H9 (cell line): Measurements from ENCODE around the gene DAB2IP. TPM values are rescaled to one million over a fixed set of nuclear protein-coding genes. Genes with fewer than 3 reads are reported as not detected.

Experiments
- DNase-seq: peaks from one replicate; pipeline ENCODE4 v3.0.0-alpha.2; 2017
- H2AFZ ChIP-seq: one replicate; pipeline ENCODE4 v1.6.1; 2013; ENCODE audit warnings: mild to moderate bottlenecking, low read length, control low read depth, moderate library complexity
- H2AK5ac ChIP-seq: 2 replicates; pipeline ENCODE4 v1.6.1; 2013; ENCODE audit warnings: low read length, control low read depth, mixed read lengths; ENCODE audit not compliant: insufficient read length
- H2BK120ac ChIP-seq: one replicate; pipeline ENCODE4 v1.6.1; 2013; ENCODE audit warnings: low read depth, mild to moderate bottlenecking, low read length, control low read depth, inconsistent platforms; ENCODE audit not compliant: poor library complexity, severe bottlenecking
- H2BK12ac ChIP-seq: 2 replicates; pipeline ENCODE4 v1.6.1; 2013; ENCODE audit warnings: low read length, control low read depth, mixed read lengths, low read depth; ENCODE audit not compliant: insufficient read length
- H2BK15ac ChIP-seq: 2 replicates; pipeline ENCODE4 v1.6.1; 2013; ENCODE audit warnings: low read depth, low read length, control low read depth
- H2BK20ac ChIP-seq: one replicate; pipeline ENCODE4 v1.6.1; 2013; ENCODE audit warnings: low read depth, mild to moderate bottlenecking, low read length, control low read depth, inconsistent platforms; ENCODE audit not compliant: poor library complexity, severe bottlenecking
- H2BK5ac ChIP-seq: 2 replicates; pipeline ENCODE4 v1.6.1; 2013; ENCODE audit warnings: low read length, control low read depth, mixed read lengths; ENCODE audit not compliant: insufficient read length
- H3K14ac ChIP-seq: 2 replicates; pipeline ENCODE4 v1.6.1; 2013; ENCODE audit warnings: low read length, control low read depth; ENCODE audit not compliant: insufficient read depth
- H3K18ac ChIP-seq: 2 replicates; pipeline ENCODE4 v1.6.1; 2013; ENCODE audit warnings: low read depth, mild to moderate bottlenecking, mixed read lengths, low read length, control low read depth; ENCODE audit not compliant: insufficient read length
- H3K23ac ChIP-seq: 2 replicates; pipeline ENCODE4 v1.6.1; 2013; ENCODE audit warnings: low read length, control low read depth, mixed read lengths, low read depth; ENCODE audit not compliant: insufficient read length
- H3K23me2 ChIP-seq: 2 replicates; pipeline ENCODE4 v1.6.1; 2013; ENCODE audit warnings: low read depth, mild to moderate bottlenecking, mixed read lengths, low read length, control low read depth; ENCODE audit not compliant: insufficient read length, poor library complexity, severe bottlenecking
- H3K27ac ChIP-seq: 2 replicates; pipeline ENCODE4 v1.5.1; 2013; ENCODE audit warnings: low read length, control low read depth, mixed read lengths, low read depth; ENCODE audit not compliant: insufficient read length
- H3K27me3 ChIP-seq: 2 replicates; pipeline ENCODE4 v1.6.1; 2013; ENCODE audit warnings: low read length, control low read depth, inconsistent platforms; ENCODE audit not compliant: insufficient read depth
- H3K4ac ChIP-seq: 2 replicates; pipeline ENCODE4 v1.6.1; 2013; ENCODE audit warnings: low read depth, mild to moderate bottlenecking, control low read depth, inconsistent platforms, low read length, moderate library complexity
- H3K4me1 ChIP-seq: 2 replicates; pipeline ENCODE4 v1.6.1; 2013; ENCODE audit warnings: low read length, control low read depth, inconsistent platforms; ENCODE audit not compliant: insufficient read depth
- H3K4me2 ChIP-seq: 2 replicates; pipeline ENCODE4 v1.6.1; 2013; ENCODE audit warnings: low read length, control low read depth, mixed read lengths; ENCODE audit not compliant: insufficient read length, insufficient read depth
- H3K56ac ChIP-seq: 2 replicates; pipeline ENCODE4 v1.6.1; 2013; ENCODE audit warnings: low read depth, mild to moderate bottlenecking, mixed read lengths, low read length, control low read depth; ENCODE audit not compliant: insufficient read length
- H3K79me1 ChIP-seq: 2 replicates; pipeline ENCODE4 v1.6.1; 2013; ENCODE audit warnings: low read depth, mild to moderate bottlenecking, moderate library complexity, low read length, control low read depth, inconsistent platforms; ENCODE audit not compliant: insufficient read depth, poor library complexity, severe bottlenecking
- H3K79me2 ChIP-seq: 2 replicates; pipeline ENCODE4 v1.6.1; 2013; ENCODE audit warnings: low read length, control low read depth, inconsistent platforms; ENCODE audit not compliant: insufficient read depth
- H3K9ac ChIP-seq: 2 replicates; pipeline ENCODE4 v1.6.1; 2013; ENCODE audit warnings: low read length, control low read depth, mixed read lengths; ENCODE audit not compliant: insufficient read length; ENCODE audit errors: extremely low read depth
- H3K9me3 ChIP-seq: one replicate; pipeline ENCODE4 v1.6.1; 2013; ENCODE audit warnings: low read depth, low read length, inconsistent platforms; ENCODE audit not compliant: control insufficient read depth
- H3T11ph ChIP-seq: one replicate; pipeline ENCODE4 v1.6.1; 2013; ENCODE audit warnings: mild to moderate bottlenecking, low read length, control low read depth, inconsistent platforms
- H4K20me1 ChIP-seq: one replicate; pipeline ENCODE4 v1.6.1; 2013; ENCODE audit not compliant: control insufficient read depth, insufficient read length, insufficient read depth
- H4K5ac ChIP-seq: 2 replicates; pipeline ENCODE4 v1.6.1; 2013; ENCODE audit warnings: low read depth, mild to moderate bottlenecking, mixed read lengths, low read length, control low read depth; ENCODE audit not compliant: insufficient read length
- H4K8ac ChIP-seq: replicated peaks from 2 replicates; pipeline ENCODE4 v1.6.1; 2013; ENCODE audit warnings: low read length, control low read depth, mixed read lengths, low read depth; ENCODE audit not compliant: insufficient read length
- H4K91ac ChIP-seq: 2 replicates; pipeline ENCODE4 v1.6.1; 2013; ENCODE audit warnings: low read depth, mild to moderate bottlenecking, moderate library complexity, mixed read lengths, low read length, control low read depth; ENCODE audit not compliant: insufficient read length
- H3K27ac Mint-ChIP-seq, 3 experiments: 2 replicates in 2 of 3; 3 replicates in 1 of 3; pipeline ENCODE4 v1.8.0; 2020 to 2021; ENCODE audit warnings: mixed read lengths in 3 of 3, mild to moderate bottlenecking in 1 of 3, moderate library complexity in 1 of 3
- H3K27me3 Mint-ChIP-seq: 2 replicates; pipeline ENCODE4 v1.8.0; 2021; ENCODE audit warnings: low read depth, mild to moderate bottlenecking, moderate library complexity, mixed read lengths
- H3K36me3 Mint-ChIP-seq, 3 experiments: 2 replicates in 2 of 3; 3 replicates in 1 of 3; pipeline ENCODE4 v1.8.0; 2020 to 2021; ENCODE audit warnings: low read depth in 3 of 3, mixed read lengths in 3 of 3; ENCODE audit not compliant: insufficient read depth in 1 of 3
- H3K4me1 Mint-ChIP-seq, 2 experiments: 2 replicates each; pipeline ENCODE4 v1.8.0; 2020; ENCODE audit warnings: mixed read lengths in 2 of 2
- H3K4me3 Mint-ChIP-seq, 2 experiments: 2 replicates in 1 of 2; 3 replicates in 1 of 2; pipeline ENCODE4 v1.8.0; 2020 to 2021; ENCODE audit warnings: mild to moderate bottlenecking in 2 of 2, mixed read lengths in 2 of 2, moderate library complexity in 1 of 2
- H3K9me3 Mint-ChIP-seq, 2 experiments: 2 replicates in 1 of 2; 3 replicates in 1 of 2; pipeline ENCODE4 v1.8.0; 2020; ENCODE audit warnings: mild to moderate bottlenecking in 2 of 2, mixed read lengths in 2 of 2, moderate library complexity in 1 of 2
- WGBS: extraction: QIAGEN DNeasy Blood & Tissue Kit; methylation state at CpG from one replicate; pipeline ENCODE4 v1.1.7; 2013; ENCODE audit warnings: missing lambda C conversion rate, low lambda C conversion rate, mixed read lengths; ENCODE audit not compliant: insufficient read length; ENCODE audit errors: extremely low coverage; 5-methylcytosine and 5-hydroxymethylcytosine counted together
- total RNA-seq: library from RNA; stranded (reverse); gene quantifications from 2 replicates; pipeline ENCODE4 v1.2.1, GENCODE V29; 2021
- TF ChIP-seq, protein P1 (sequence below): fragments of 200-600 bp; sonication (generic); conservative IDR thresholded peaks from 3 replicates; pipeline ENCODE4 v1.8.0; 2021; ENCODE audit warnings: antibody characterized with exemption, mild to moderate bottlenecking

Gene DAB2IP
- total RNA-seq, 1 experiment from 2014 or later, result 22.6 TPM

DNA sequence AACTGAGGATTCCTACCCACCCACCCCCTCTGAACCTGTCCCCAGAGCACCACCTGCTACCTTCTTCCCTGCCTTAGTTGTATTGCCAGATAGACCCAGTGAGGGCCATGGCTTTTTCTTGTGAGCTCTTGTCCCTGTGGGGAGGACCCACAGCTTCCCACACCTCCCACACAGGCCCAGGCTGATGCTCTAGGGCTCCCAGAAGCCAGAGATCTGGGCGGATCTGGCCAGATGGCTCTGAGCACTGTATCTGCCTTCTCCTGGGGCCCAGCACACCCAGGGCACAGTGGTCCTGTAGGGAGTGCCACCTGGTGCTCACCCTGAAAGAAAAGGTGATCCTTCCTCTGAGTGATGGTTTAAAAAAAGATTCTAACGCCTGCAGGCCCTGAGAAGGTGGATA lies 131.7 kb downstream of the DAB2IP start:
- no peak overlapping the region for H3K23ac ChIP-seq
- no peaks in the 10 kb centered on the region for H3K79me1 ChIP-seq
- H3K4me3 Mint-ChIP-seq, result no peak overlapping the region
- no peak overlapping the region for H4K91ac ChIP-seq
- H3K4me1 Mint-ChIP-seq, result peaks cover 48 to 49% of the 10 kb centered on the region in 2 experiments
- H3K79me2 ChIP-seq, result no peaks in the 10 kb centered on the region
- H3K27me3 Mint-ChIP-seq, result no peaks in the 10 kb centered on the region; the same call in 1 of the 2 replicates
- peaks cover 2% of the 10 kb centered on the region; the same call in 1 of the 2 replicates for H3K4me1 ChIP-seq
- H3K4me2 ChIP-seq, result no peak overlapping the region
- H4K20me1 ChIP-seq, result no peaks in the 10 kb centered on the region
- H4K8ac ChIP-seq, result no peak overlapping the region
- no peaks in the 10 kb centered on the region for H3K23me2 ChIP-seq
- H2BK120ac ChIP-seq, result no peak overlapping the region
- H3K27ac ChIP-seq, result no peak overlapping the region
- H3K36me3 Mint-ChIP-seq, result peaks cover 17 to 41% (median 31%) of the 10 kb centered on the region in 3 experiments; a peak in 6 of 7 replicates
- no peak overlapping the region for H2BK20ac ChIP-seq
- H3K18ac ChIP-seq, result no peak overlapping the region
- TF ChIP-seq, protein P1, sequence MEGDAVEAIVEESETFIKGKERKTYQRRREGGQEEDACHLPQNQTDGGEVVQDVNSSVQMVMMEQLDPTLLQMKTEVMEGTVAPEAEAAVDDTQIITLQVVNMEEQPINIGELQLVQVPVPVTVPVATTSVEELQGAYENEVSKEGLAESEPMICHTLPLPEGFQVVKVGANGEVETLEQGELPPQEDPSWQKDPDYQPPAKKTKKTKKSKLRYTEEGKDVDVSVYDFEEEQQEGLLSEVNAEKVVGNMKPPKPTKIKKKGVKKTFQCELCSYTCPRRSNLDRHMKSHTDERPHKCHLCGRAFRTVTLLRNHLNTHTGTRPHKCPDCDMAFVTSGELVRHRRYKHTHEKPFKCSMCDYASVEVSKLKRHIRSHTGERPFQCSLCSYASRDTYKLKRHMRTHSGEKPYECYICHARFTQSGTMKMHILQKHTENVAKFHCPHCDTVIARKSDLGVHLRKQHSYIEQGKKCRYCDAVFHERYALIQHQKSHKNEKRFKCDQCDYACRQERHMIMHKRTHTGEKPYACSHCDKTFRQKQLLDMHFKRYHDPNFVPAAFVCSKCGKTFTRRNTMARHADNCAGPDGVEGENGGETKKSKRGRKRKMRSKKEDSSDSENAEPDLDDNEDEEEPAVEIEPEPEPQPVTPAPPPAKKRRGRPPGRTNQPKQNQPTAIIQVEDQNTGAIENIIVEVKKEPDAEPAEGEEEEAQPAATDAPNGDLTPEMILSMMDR, result no peak
- no peak overlapping the region for H3K14ac ChIP-seq
- no peaks in the 10 kb centered on the region for H3K9me3 ChIP-seq
- no peak overlapping the region for H3K9ac ChIP-seq
- H4K5ac ChIP-seq, result no peak overlapping the region
- H3K9me3 Mint-ChIP-seq, result no peaks in the 10 kb centered on the region; a peak in 1 of 5 replicates
- no peak overlapping the region for H3T11ph ChIP-seq
- no peak overlapping the region for H2BK15ac ChIP-seq
- H3K27ac Mint-ChIP-seq, result peak overlapping the region in 1 of 3 experiments; percentile 70; a peak in 1 of 7 replicates
- no peak overlapping the region for H2AFZ ChIP-seq
- H3K4ac ChIP-seq, result no peak overlapping the region
- no CpG with 5 or more reads among the region's 2 CpGs for WGBS
- no peak for DNase-seq
- H3K27me3 ChIP-seq, result no peaks in the 10 kb centered on the region
- H2BK5ac ChIP-seq, result no peak overlapping the region
- H3K56ac ChIP-seq, result no peak overlapping the region
- no peak overlapping the region for H2BK12ac ChIP-seq
- H2AK5ac ChIP-seq, result no peak overlapping the region
